Ectodermal cell (in vitro differentiated cells): Measurements from ENCODE around the gene PPP3CB.

Source experiments
- H3K27ac ChIP-seq: 2 replicates; pipeline ENCODE4 v1.7.0; 2013; ENCODE audit warnings: mild to moderate bottlenecking, low read depth, low read length; ENCODE audit not compliant: insufficient read depth, poor library complexity, severe bottlenecking
- H3K27me3 ChIP-seq: 2 replicates; pipeline ENCODE4 v1.7.0; 2013; ENCODE audit warnings: mild to moderate bottlenecking, low read length; ENCODE audit not compliant: insufficient read depth, control insufficient read depth, poor library complexity, severe bottlenecking
- H3K36me3 ChIP-seq: one replicate; pipeline ENCODE4 v1.7.0; 2013; ENCODE audit warnings: low read length; ENCODE audit not compliant: control insufficient read depth, insufficient read depth
- H3K4me1 ChIP-seq: one replicate; pipeline ENCODE4 v1.7.0; 2013; ENCODE audit warnings: low read length; ENCODE audit not compliant: control insufficient read depth, insufficient read depth
- H3K4me3 ChIP-seq: 2 replicates; pipeline ENCODE4 v1.7.0; 2013; ENCODE audit warnings: low read depth, low read length, control low read depth; ENCODE audit not compliant: insufficient read depth
- H3K9me3 ChIP-seq: 2 replicates; pipeline ENCODE4 v1.7.0; 2013; ENCODE audit warnings: mild to moderate bottlenecking, low read length, moderate library complexity; ENCODE audit not compliant: control insufficient read depth
- WGBS, 2 experiments: methylation state at CpG; one replicate each; pipeline ENCODE4 v1.1.7; 2013; ENCODE audit warnings: missing lambda C conversion rate in 2 of 2; 5-methylcytosine and 5-hydroxymethylcytosine counted together

Gene PPP3CB

GRCh38 chr10:73512207-73512743 is 16.5 kb upstream of the PPP3CB start:
- Histone ChIP-seq H3K4me3 (no peak overlapping the region), H3K27ac (no peak overlapping the region), H3K9me3 (no peaks in the 10 kb centered on the region), H3K27me3 (no peaks in the 10 kb centered on the region), H3K4me1 (no peaks in the 10 kb centered on the region), H3K36me3 (peaks cover 12% of the 10 kb centered on the region)
- 89 to 95% methylated on average over 3 of the region's 4 CpGs for WGBS, 2 experiments

DNA sequence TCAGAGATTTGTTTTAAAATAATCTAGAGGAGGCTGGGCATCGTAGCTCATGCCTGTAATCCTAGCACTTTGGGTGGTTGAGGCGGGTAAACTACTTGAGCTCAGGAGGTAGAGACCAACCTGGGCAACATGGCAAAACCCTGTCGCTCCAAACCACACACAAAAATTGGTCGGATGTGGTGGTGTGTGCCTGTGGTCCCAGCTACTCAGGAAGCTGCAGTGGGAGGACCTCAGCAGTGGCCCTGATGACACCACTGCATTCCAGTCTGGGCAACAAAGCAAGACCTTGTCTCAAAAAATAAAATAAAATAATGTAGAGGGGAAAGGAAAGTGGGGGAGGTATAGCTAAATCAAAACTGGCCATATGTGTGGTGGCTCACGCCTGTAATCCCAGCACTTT is 13.9 kb upstream of the PPP3CB start:
- no peaks in the 10 kb centered on the region for H3K36me3 ChIP-seq
- no peak overlapping the region for H3K27ac ChIP-seq
- no peaks in the 10 kb centered on the region for H3K4me1 ChIP-seq
- H3K27me3 ChIP-seq, result no peaks in the 10 kb centered on the region
- H3K4me3 ChIP-seq, result no peak overlapping the region
- no peaks in the 10 kb centered on the region for H3K9me3 ChIP-seq
- 94% methylated on average over 5 of the region's 5 CpGs for WGBS, 2 experiments

GRCh38 chr10:73506491-73506890 is 10.7 kb upstream of the PPP3CB start:
- Histone ChIP-seq H3K9me3 (no peaks in the 10 kb centered on the region), H3K27me3 (no peaks in the 10 kb centered on the region), H3K4me1 (no peaks in the 10 kb centered on the region), H3K4me3 (no peak overlapping the region), H3K27ac (no peak overlapping the region), H3K36me3 (peaks cover 8% of the 10 kb centered on the region)
- no CpG with 5 or more reads among the region's 1 CpG for whole genome bisulfite sequencing, 2 experiments

DNA sequence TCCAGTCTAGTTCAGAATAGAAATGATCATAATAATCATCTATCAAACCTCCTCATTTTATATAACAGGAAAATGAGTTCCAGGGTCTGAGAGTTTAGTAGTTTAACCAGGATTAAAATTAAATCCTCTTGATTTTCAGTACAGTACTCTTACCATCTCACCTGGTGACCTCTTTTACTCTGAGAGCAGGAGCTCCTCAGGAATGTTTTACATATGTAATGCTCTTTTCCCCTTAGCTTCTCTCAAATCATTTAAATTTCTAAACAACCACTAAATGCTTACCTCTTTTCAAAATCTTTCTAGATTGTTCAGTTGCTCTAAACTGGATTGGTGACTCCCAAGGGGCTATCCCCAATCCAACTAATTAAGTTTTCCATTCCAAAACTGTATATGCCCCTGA is 10.2 kb upstream of the PPP3CB start:
- Histone ChIP-seq H3K36me3 (peaks cover 8% of the 10 kb centered on the region), H3K9me3 (no peaks in the 10 kb centered on the region), H3K4me1 (no peaks in the 10 kb centered on the region), H3K4me3 (no peak overlapping the region), H3K27me3 (no peaks in the 10 kb centered on the region), H3K27ac (no peak overlapping the region)

DNA sequence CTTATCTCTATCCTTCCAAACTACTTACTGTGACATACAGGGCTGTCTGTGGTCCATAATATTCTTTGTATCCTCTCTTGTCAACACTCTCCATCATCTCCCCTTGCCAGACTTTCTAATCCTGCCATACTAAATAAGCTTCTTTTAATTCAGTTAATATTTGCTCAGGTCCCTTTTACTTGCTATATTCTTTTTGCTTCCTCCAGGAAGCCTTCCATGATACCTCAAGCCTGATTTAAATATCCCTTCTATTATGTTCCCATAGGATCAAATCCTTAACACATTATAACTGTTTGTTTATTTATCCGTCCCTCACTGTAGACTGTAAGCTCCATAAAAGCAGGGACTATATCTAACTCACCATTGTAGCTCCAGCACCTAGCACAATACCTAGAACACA is 7.2 kb upstream of the PPP3CB start:
- WGBS, 2 experiments, result 94 to 95% methylated on average over 1 of the region's 1 CpG

DNA sequence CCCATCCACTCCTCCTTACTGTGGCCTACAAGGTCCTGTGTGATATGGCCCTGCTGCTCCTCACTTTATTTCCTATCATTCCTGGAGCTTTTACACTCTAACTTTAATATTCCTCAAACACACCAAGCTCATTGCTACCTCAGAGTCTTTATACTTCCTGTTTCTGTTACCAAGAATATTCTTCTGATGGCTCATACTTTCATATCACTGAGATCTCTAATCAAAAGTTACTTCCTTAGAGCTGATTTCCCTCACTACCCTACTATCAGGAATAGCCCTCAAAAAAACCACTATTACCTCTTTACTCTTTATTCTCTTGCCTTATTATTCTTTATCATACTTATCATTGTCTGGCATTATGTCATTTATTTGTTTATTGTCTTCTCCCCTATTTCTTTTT is 5.8 kb upstream of the PPP3CB start:
- Histone ChIP-seq H3K9me3 (no peaks in the 10 kb centered on the region), H3K36me3 (peaks cover 15% of the 10 kb centered on the region), H3K27me3 (no peaks in the 10 kb centered on the region), H3K27ac (no peak overlapping the region), H3K4me3 (no peak overlapping the region), H3K4me1 (no peaks in the 10 kb centered on the region)

More for the DNA sequence above, 7.2 kb upstream of the PPP3CB start:
- no peaks in the 10 kb centered on the region for H3K9me3 ChIP-seq
- H3K4me3 ChIP-seq, result no peak overlapping the region
- peaks cover 15% of the 10 kb centered on the region for H3K36me3 ChIP-seq
- H3K27ac ChIP-seq, result no peak overlapping the region
- H3K27me3 ChIP-seq, result no peaks in the 10 kb centered on the region
- H3K4me1 ChIP-seq, result no peaks in the 10 kb centered on the region

- peaks cover 5% of the 10 kb centered on the region for H3K4me1 ChIP-seq
- no peaks in the 10 kb centered on the region for H3K9me3 ChIP-seq
- peaks cover 8% of the 10 kb centered on the region for H3K36me3 ChIP-seq
- H3K27me3 ChIP-seq, result no peaks in the 10 kb centered on the region
- H3K27ac ChIP-seq, result no peak overlapping the region
- WGBS, 2 experiments, result 87 to 93% methylated on average over 2 of the region's 2 CpGs
- no peak overlapping the region for H3K4me3 ChIP-seq
These were observed 1.8 kb upstream of the PPP3CB start for GRCh38 chr10:73497623-73498022.

- Histone ChIP-seq H3K36me3 (peaks cover 8% of the 10 kb centered on the region), H3K4me1 (peaks cover 5% of the 10 kb centered on the region), H3K27me3 (no peaks in the 10 kb centered on the region), H3K9me3 (no peaks in the 10 kb centered on the region), H3K4me3 (peak overlapping the region; percentile 91), H3K27ac (peak overlapping the region; percentile 61)
- WGBS, 2 experiments, result 0% methylated on average over 52 to 55 of the region's 55 CpGs
These were observed 469 bp downstream of the PPP3CB start for GRCh38 chr10:73495226-73495883.

DNA sequence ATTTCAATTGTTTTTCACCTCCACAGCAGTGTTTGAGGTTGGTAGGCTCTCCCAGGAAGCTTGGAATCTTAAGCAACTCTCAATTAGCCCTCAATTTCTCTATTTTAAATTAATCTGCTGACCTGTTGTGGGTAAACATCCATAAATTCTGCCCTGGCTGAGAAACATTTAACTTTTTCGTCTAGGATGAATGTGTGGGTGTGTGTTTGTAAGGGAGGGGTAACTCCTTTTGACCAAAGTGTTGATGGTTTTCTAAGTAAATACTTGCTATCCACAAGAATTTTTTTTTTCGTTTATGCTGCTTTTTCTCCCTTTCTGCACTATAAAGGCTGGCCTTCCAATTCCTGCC is 973 bp downstream of the PPP3CB start:
- 0% methylated on average over 1 to 2 of the region's 2 CpGs for WGBS, 2 experiments
- H3K9me3 ChIP-seq, result no peaks in the 10 kb centered on the region
- no peaks in the 10 kb centered on the region for H3K27me3 ChIP-seq
- peaks cover 8% of the 10 kb centered on the region for H3K36me3 ChIP-seq
- H3K4me3 ChIP-seq, result peak overlapping the region; percentile 91
- H3K27ac ChIP-seq, result no peak overlapping the region
- peaks cover 5% of the 10 kb centered on the region for H3K4me1 ChIP-seq

GRCh38 chr10:73494213-73494612 is 1.6 kb downstream of the PPP3CB start:
- Histone ChIP-seq H3K27me3 (no peaks in the 10 kb centered on the region), H3K36me3 (peaks cover 4% of the 10 kb centered on the region), H3K4me1 (peaks cover 5% of the 10 kb centered on the region), H3K27ac (no peak overlapping the region), H3K9me3 (no peaks in the 10 kb centered on the region), H3K4me3 (peak overlapping the region; percentile 91)
- 95 to 96% methylated on average over 15 of the region's 15 CpGs for WGBS, 2 experiments

GRCh38 chr10:73493781-73494180 is 2.0 kb downstream of the PPP3CB start:
- WGBS, 2 experiments, result 80 to 100% methylated on average over 1 to 2 of the region's 2 CpGs
- H3K27me3 ChIP-seq, result no peaks in the 10 kb centered on the region
- no peaks in the 10 kb centered on the region for H3K36me3 ChIP-seq
- H3K27ac ChIP-seq, result no peak overlapping the region
- H3K9me3 ChIP-seq, result no peaks in the 10 kb centered on the region
- H3K4me3 ChIP-seq, result no peak overlapping the region
- H3K4me1 ChIP-seq, result peaks cover 5% of the 10 kb centered on the region
